Astrocyte of the cerebellum (primary cell): ENCODE measurements around the gene CREBL2.

Experiments used
- DNase-seq: peaks from one replicate; pipeline ENCODE4 v3.0.0-alpha.2; 2011; ENCODE audit warnings: low read depth
- H3K4me3 ChIP-seq: 2 replicates; pipeline ENCODE4 v1.5.1; 2011; ENCODE audit warnings: mild to moderate bottlenecking, low read depth, low read length, moderate library complexity
- in situ Hi-C: cut with HindIII; loops from 2 replicates; pipeline ENCODE4 v1.10.0; 2017; ENCODE audit warnings: low sequenced_read_pairs
- TF ChIP-seq, protein P1 (sequence below): IDR thresholded peaks from 2 replicates; pipeline ENCODE4 v1.5.1; 2012; ENCODE audit warnings: low read length, low read depth, moderate library complexity, mild to moderate bottlenecking; ENCODE audit errors: missing control alignments

The CREBL2 gene

DNA sequence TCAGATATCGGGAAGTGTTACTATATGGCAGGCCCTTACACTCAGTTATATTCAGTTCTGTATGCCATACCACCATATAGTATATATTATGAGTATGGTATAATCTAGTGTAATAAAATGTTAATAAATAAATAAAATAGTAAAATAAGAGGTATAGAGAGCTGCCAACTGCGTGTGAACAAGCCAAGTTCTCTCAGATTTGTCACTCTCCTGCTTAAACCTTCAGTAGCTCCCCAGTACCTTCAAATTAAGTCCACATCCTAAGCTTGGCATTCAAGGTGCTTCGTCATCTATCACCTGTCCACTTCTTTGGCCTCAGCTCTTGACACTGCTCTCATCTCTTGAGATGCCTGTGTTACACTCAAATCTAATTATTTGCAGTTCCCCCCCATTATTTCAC, 12.8 kb upstream of the CREBL2 start:
- DNase-seq: no peak
- TF ChIP-seq, protein P1, sequence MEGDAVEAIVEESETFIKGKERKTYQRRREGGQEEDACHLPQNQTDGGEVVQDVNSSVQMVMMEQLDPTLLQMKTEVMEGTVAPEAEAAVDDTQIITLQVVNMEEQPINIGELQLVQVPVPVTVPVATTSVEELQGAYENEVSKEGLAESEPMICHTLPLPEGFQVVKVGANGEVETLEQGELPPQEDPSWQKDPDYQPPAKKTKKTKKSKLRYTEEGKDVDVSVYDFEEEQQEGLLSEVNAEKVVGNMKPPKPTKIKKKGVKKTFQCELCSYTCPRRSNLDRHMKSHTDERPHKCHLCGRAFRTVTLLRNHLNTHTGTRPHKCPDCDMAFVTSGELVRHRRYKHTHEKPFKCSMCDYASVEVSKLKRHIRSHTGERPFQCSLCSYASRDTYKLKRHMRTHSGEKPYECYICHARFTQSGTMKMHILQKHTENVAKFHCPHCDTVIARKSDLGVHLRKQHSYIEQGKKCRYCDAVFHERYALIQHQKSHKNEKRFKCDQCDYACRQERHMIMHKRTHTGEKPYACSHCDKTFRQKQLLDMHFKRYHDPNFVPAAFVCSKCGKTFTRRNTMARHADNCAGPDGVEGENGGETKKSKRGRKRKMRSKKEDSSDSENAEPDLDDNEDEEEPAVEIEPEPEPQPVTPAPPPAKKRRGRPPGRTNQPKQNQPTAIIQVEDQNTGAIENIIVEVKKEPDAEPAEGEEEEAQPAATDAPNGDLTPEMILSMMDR: no peak
- in situ Hi-C loops: loop anchor here (5.0 kb wide), 1 partner anchor 63 kb away; no protein-coding TSS in a partner anchor
- H3K4me3 ChIP-seq: no peak overlapping the region

DNA sequence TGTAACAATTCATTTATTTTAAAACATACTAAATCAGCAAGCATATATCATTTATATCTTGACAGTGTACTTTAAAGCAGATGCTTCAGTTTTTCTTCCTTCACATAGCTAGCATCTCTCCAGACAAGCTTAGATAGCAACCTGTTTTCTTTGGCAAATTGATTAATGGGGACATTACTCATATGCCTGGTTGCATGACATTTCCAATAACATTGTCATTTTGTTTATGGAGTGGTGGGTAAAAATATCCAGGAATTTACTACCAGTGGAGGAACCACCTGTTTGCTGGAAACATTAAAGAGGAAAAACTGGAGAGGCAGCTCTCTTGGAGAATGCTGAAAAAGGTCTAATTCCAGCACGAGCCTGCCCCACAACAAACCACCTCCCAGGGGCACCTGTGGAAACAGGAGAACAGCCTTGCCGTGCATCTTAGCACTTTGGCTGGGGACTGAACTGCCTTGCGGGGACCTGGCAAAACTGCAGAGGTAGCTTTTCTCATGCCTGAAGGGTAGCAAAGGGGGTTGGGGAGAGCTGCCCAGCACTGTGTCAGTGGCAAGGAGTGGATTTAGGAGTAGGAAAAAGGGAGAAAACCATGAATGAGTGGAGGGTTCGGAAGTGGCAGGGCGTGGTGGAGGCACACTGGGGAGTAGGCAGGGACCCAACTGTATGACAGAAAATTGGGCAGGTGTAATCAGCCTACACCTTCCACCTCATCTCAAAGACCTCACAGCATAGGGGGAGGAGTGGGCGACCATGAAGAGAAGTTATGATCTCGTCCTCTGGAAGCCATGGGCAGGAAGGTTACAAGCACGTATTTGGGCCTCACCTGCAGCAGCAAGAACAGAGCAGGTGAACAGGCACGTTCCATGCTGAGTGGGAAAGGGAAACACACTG, 11.7 kb upstream of the CREBL2 start:
- DNase-seq: no peak
- TF ChIP-seq, protein P1: no peak
- H3K4me3 ChIP-seq: no peak overlapping the region
- in situ Hi-C loops: loop anchor here (5.0 to 10.0 kb wide), 2 partner anchors 55 to 62 kb away; no protein-coding TSS in a partner anchor

DNA sequence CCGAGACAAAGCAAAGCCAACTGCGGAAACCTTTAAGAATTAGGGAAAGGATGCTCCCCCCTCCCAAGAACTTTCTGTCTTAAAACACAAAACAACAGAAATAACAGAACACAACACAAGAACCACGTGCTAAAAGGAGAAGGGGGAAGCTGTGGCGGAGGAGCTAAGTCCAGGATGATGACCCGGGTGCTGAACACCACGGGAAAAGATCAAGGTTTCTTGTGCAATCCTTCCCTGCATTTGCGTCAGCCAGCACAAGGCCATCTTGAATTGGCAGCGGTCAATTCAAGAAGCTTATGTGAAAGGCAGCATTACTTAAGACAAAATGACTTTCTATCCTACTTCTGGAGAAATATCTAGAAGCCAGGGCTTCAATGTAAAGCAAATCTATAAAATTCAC, 11.0 kb upstream of the CREBL2 start:
- DNase-seq: no peak
- H3K4me3 ChIP-seq: no peak overlapping the region
- in situ Hi-C loops: loop anchor here (10.0 kb wide), 1 partner anchor 56 kb away; no protein-coding TSS in a partner anchor
- TF ChIP-seq, protein P1: no peak

DNA sequence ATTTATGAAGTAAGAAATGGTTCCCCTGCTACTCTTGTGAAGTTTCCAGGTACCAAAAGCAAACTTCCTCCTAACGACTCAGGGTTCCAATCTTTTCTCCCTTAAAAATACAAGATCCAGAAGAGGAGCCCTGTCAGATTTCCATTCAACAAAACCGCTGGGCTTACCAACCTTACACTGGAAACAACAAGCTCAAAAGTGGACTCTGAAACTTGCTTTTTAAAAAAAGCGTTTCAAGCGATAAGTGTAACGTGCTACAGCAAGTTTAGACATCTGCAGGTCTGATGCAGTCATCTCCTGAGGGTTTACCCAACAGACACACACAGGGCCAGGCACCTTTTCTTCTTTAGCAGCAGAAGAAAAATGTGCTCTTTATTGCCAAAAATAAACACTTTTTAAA, 6.9 kb upstream of the CREBL2 start:
- TF ChIP-seq, protein P1: no peak
- DNase-seq: no peak
- in situ Hi-C loops: loop anchor here (10.0 kb wide), 1 partner anchor 60 kb away; no protein-coding TSS in a partner anchor

GRCh38 chr12:12606781-12607589, 4.7 kb upstream of the CREBL2 start:
- no peak overlapping the region for H3K4me3 ChIP-seq
- TF ChIP-seq, protein P1: no peak
- in situ Hi-C loops: loop anchor here (10.0 kb wide), 1 partner anchor 62 kb away; no protein-coding TSS in a partner anchor
- peak; percentile 87 for DNase-seq

More for the DNA sequence above, 6.9 kb upstream of the CREBL2 start:
- H3K4me3 ChIP-seq: no peak overlapping the region

DNA sequence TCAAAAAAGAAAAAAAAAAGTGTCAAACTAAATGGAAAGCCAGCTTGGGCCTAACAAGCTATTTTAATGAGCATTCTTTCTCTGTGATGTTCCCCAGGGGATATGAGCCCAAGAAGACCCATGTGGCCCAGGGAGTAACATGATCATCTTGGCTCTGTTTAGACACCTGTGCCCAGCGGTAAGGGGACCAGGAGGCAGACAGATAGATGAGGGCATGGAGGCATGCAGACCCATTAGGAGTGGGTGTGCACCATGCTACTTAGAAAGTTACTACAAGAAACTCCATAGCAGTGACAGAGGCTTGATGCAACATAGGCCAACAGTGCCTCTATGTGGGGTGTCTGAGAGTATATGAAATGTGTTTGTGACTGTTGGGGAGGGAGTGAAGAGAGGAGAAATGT, 3.1 kb upstream of the CREBL2 start:
- TF ChIP-seq, protein P1: no peak
- no peak for DNase-seq
- in situ Hi-C loops: loop anchor here (10.0 kb wide), 1 partner anchor 64 kb away; no protein-coding TSS in a partner anchor
- H3K4me3 ChIP-seq: no peak overlapping the region
